Ishikawa (cell line): ENCODE results near the gene IL10RA.

ENCODE experiments used
- CEBPB ChIP-seq: IDR thresholded peaks from 2 replicates; pipeline ENCODE4 v1.6.1; 2012
- EGR1 ChIP-seq: IDR thresholded peaks from 2 replicates; pipeline ENCODE4 v1.6.1; 2012
- EP300 ChIP-seq: IDR thresholded peaks from 2 replicates; pipeline ENCODE4 v1.6.1; 2012; ENCODE audit warnings: borderline replicate concordance
- MAX ChIP-seq: IDR thresholded peaks from 2 replicates; pipeline ENCODE4 v1.6.1; 2012
- REST ChIP-seq: IDR thresholded peaks from 2 replicates; pipeline ENCODE4 v1.6.1; 2012; ENCODE audit warnings: low read depth, mild to moderate bottlenecking
- TAF1 ChIP-seq: IDR thresholded peaks from 2 replicates; pipeline ENCODE4 v1.6.1; 2012; ENCODE audit warnings: low read depth, mild to moderate bottlenecking
- TCF12 ChIP-seq: IDR thresholded peaks from 2 replicates; pipeline ENCODE4 v1.6.1; 2012; ENCODE audit warnings: low read depth
- USF1 ChIP-seq: IDR thresholded peaks from 2 replicates; pipeline ENCODE4 v1.6.1; 2012
- YY1 ChIP-seq: IDR thresholded peaks from 2 replicates; pipeline ENCODE4 v1.6.1; 2012; ENCODE audit warnings: low read depth
- ZBTB7A ChIP-seq: IDR thresholded peaks from 2 replicates; pipeline ENCODE4 v1.6.1; 2012; ENCODE audit warnings: low read depth

GRCh38 chr11:117993988-117994745 is 8.0 kb downstream of the IL10RA start:
- no peak for TF ChIP-seq REST
- no peak for TF ChIP-seq USF1
- no peak for TF ChIP-seq MAX
- no peak for TF ChIP-seq YY1
- no peak for TF ChIP-seq EGR1
- no peak for TF ChIP-seq ZBTB7A
- no peak for TF ChIP-seq CEBPB
- TF ChIP-seq EP300, result no peak
- TF ChIP-seq TAF1, result no peak
- TF ChIP-seq TCF12, result no peak
